CD4-positive, alpha-beta T cell treated with Interleukin-10 for 1 hour (primary cell): ENCODE results near the gene CEP70.
"Not testable (repeated sequence)": the region's sequence is repeated elsewhere in the genome, so short reads cannot be mapped to it uniquely, and the experiment has no call there.

Experiments used
- DNase-seq: peaks from one replicate; pipeline ENCODE4 v3.0.0-alpha.2; 2020

Gene CEP70

GRCh38 chr3:138468451-138468850 is 125.6 kb downstream of the CEP70 start:
- DNase-seq, result no peak

GRCh38 chr3:138467931-138468330 is 126.1 kb downstream of the CEP70 start:
- no peak for DNase-seq

- DNase-seq, result no peak
Measured at GRCh38 chr3:138465925-138466324, 128.1 kb downstream of the CEP70 start.

GRCh38 chr3:138465451-138465850 is 128.6 kb downstream of the CEP70 start:
- DNase-seq, result no peak

- no peak for DNase-seq
Measured at GRCh38 chr3:138464491-138464860, 129.6 kb downstream of the CEP70 start.

- no peak for DNase-seq
Measured at GRCh38 chr3:138463724-138464490, 130.2 kb downstream of the CEP70 start.

GRCh38 chr3:138461896-138462295 is 132.2 kb downstream of the CEP70 start:
- no peak for DNase-seq

- no peak for DNase-seq
Measured at GRCh38 chr3:138461246-138461645, 132.8 kb downstream of the CEP70 start.

GRCh38 chr3:138460536-138461205 is 133.4 kb downstream of the CEP70 start:
- no peak for DNase-seq

- DNase-seq, result no peak
Measured at GRCh38 chr3:138459619-138460535, 134.2 kb downstream of the CEP70 start.

- DNase-seq, result no peak
Measured at GRCh38 chr3:138458774-138459499, 135.1 kb downstream of the CEP70 start.

GRCh38 chr3:138457863-138458735 is 136.0 kb downstream of the CEP70 start:
- DNase-seq, result no peak

- no peak for DNase-seq
Measured at GRCh38 chr3:138456961-138457862, 136.8 kb downstream of the CEP70 start.

- DNase-seq, result no peak
Measured at GRCh38 chr3:138455801-138456716, 138.0 kb downstream of the CEP70 start.

GRCh38 chr3:138453940-138454339 is 140.1 kb downstream of the CEP70 start:
- not testable (repeated sequence) for DNase-seq

GRCh38 chr3:138452436-138452835 is 141.6 kb downstream of the CEP70 start:
- DNase-seq, result no peak

GRCh38 chr3:138451595-138452162 is 142.4 kb downstream of the CEP70 start:
- DNase-seq, result no peak

- DNase-seq, result no peak
Measured at GRCh38 chr3:138450704-138451424, 143.2 kb downstream of the CEP70 start.
